HG03442 (cell line): ENCODE results near the gene SNX17.
A peak's percentile ranks its signal among the peaks of the same experiment; 100 is the strongest.

ENCODE experiments used
- ATAC-seq: cut with Tn5 transposase; IDR thresholded peaks from one replicate; pipeline ENCODE4 v1.9.1; 2021; ENCODE audit warnings: mild to moderate bottlenecking, moderate library complexity; ENCODE audit not compliant: unreplicated experiment

Gene SNX17

DNA sequence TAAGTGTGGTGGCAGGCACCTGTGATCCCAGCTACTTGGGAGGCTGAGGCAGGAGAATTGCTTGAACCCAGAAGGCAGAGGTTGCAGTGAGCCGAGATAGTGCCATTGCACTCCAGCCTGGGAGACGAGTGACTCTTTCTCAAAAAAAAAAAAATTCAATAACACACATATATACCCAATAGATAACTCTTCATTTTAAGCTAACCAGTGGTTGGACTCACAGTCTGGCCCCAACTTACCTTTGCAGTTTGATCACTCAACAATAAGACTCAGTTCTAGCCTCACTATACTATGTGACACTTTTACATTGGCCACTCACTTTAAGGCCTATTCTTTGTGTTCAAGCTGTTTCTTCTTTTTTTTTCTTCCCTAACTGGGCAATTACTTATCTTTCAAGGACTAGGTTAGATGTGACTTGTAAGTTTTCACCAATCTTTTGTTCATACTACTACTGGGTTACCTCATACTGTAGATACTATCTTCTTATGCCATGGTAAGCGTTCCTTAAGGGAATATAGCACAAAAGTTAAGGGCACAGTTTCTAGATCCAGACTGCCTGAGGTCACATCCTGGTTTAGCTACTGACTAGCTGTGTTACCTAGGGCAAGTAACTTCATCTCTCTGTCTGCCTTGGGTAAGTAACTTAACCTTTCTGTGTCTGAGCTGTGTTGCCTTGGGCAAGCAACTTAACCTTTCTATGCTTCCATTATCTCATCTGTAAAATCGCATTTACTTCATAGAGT, 7.6 kb upstream of the SNX17 start:
- no peak for ATAC-seq

DNA sequence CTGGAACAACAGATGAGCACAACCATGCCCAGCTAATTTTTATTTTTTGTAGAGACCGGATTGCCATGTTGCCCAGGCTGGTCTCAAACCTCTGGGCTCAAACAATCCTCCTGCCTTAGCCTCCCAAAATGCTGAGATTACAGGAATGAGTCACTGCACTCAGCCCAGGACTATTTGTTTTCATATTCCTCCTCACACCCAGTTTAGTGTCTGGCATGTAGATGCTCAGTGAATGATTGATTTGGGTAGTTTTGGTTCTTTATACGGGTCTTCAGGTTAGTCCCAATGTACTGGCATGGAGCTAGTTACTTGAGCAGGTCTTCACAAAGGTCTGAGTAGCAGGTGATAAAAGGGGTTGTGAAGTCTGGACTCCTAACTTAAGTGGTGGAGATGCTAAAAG, 6.5 kb upstream of the SNX17 start:
- no peak for ATAC-seq

DNA sequence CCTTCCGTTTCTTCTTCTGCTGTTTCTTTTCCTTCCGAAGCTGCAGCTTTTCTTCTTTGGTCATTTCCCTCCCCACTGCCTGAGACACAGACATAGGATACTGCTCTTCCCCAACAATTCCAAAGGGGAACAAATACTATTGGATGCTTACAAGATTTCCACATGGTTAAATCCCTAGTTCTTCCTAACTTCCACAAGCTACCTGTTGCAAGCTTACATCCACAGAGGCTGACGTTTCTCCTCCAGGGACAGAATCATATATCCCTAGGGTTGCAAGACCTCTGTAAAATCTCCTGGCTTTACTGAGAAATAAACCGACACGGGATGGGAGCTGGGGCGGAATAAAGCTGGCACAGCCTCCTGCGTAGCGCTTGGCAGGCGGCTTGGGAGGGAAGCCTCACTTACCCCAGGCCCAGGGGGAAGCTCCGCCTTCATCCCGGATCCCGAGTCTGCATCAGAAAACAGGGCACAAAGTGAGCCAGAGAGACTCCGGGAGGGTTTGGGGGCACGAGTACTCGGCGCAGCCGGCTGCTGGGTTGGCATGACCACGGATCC, 868 bp upstream of the SNX17 start:
- ATAC-seq = no peak

DNA sequence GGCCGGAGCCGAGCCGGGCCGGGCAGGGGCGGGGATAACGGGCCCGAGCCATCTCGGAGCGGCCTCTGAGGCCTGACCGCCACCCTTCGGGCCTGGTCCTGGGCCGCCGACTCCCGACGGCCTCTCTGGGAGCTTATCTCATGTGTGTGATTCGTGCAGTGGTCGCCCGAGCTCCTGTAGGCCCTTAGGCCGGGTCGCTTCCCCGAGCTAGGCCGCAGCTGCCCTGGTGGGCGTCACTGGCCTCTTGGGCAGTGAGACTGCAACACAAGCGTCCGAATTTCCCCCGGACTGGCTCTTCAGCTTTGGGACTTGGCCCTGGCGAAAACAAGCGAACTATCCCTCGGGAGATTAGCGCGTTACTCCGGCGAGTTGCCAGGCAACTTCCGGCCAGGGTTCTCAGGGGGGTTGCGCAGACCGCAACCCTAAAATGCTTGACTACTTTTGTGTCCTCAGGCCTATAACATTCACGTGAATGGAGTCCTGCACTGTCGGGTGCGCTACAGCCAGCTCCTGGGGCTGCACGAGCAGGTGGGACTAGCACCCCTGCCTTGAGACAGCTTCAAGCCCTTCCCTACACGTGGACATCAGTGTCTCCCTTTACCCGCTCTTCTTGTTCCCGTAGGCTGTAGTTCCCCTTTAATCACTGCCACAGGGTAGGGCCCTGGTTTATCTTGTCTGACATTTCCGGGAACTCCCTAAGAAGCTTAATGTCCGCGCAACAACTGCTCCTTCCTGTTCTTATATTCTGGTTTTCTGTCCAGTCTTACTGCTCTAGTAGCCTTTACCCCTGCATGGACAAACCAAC, 602 bp downstream of the SNX17 start:
- ATAC-seq = no peak

DNA sequence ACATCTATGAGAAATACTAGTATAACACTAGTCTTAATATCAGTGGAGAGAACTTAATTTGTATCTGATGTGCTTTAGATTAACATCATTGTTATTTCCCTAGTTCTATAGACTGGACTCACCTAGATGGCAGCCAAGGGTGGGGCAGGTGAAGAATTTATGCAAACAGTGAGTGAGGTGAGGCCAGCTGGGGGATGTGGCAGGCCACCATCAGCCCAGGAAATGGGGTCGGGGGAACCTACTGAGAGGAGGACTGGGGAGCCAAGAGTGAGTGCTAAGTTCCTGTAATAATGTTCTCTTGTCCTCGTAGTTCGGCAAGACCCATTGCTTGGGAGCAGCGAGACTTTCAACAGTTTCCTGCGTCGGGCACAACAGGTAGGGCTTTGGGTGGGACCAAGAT, 2.5 kb downstream of the SNX17 start:
- ATAC-seq = no peak

DNA sequence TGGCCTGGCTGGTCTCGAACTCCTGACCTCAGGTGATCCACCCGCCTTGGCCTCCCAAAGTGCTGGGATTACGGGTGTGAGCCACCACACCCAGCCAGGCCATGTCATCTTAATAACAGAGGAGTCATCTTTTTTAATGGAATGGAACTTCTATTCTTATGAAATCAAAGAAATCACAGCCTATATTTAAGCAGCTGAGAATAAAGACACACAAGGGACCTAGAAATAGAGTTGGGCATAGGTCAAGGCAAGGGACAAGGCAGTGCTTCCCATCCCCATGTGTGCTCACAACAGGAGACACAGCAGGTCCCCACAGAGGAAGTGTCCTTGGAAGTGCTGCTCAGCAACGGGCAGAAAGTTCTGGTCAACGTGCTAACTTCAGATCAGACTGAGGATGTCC, 3.2 kb downstream of the SNX17 start:
- no peak for ATAC-seq

DNA sequence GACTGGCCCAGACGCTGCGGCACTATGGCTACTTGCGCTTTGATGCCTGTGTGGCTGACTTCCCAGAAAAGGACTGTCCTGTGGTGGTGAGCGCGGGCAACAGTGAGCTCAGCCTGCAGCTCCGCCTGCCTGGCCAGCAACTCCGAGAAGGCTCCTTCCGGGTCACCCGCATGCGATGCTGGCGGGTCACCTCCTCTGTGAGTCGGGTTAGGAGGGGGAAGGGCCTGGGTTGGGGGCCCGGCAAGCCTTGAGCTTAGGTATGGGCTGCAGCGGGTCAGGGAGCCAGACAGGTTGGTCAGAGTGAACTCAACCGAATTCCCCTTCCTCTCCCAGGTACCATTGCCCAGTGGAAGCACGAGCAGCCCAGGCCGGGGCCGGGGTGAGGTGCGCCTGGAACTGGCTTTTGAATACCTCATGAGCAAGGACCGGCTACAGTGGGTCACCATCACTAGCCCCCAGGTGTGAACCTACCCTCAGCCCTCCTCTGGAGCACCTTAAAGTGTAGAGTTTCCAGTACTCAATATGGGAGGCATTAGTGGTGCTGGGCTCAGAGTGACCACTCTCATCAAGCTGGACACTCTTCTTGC, 5.2 kb downstream of the SNX17 start:
- no peak for ATAC-seq

DNA sequence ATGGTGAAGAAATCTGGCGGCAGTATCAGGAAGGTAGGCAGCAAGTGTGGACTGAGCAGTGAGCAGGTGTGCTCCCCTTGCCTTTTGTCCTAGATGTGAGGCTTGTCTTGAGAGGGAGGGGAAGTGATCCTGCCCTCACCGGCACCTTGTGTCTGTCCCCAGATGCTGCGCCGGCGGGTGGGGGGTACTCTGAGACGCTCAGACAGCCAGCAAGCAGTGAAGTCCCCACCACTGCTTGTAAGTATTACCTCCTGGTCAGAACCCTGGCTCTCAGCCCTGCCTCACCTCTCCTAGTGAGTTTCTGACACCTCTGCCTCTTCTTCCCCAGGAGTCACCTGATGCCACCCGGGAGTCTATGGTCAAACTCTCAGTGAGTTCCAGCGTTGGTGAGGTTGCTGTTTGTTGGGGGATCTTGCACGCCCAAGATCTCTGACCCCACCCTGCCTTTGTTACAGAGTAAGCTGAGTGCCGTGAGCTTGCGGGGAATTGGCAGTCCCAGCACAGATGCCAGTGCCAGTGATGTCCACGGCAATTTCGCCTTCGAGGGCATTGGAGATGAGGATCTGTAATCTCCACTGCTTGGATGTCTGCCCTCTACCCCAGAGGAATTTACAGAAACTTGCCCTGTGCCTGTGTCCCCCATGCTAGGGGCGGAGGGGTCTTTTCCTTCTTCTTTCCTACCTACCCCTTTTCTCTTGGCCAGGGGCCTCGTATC, 5.9 kb downstream of the SNX17 start:
- no peak for ATAC-seq

DNA sequence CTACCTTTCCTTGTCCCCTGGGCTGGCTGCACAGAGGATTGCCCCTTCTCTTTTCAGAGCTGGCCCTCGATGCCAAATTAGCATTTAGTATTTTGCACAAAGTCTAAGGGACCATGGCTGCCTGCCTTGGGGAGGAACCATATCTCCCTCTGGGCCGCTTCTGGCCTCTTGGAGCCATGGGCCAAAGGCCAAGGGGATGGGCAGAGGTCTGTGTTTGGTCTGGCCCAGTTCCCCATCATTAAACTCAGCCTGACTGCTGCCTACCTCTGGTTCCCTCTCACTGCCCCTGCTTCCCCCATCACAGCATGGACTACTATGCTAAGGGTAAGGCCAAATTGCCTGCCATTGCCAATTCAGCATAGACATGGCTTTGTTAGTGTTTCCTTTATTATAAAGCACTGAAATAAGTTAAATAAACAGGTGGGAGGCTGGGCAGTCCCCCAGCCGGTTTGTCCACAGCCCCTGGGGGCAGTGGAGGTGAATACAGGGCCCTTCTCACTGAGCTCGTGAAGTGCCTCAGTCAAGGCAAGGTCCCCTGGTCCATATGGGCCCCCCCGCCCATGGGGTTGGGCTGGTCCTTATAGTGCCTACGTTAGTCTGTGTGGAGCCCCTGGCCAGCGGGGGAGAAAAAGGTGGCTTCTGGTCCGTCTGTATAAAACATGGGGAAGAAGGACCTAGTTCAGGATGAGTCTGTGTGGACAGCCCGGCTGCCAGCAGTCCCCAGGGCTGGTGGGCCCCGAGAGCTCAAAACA, 6.6 kb downstream of the SNX17 start:
- no peak for ATAC-seq

DNA sequence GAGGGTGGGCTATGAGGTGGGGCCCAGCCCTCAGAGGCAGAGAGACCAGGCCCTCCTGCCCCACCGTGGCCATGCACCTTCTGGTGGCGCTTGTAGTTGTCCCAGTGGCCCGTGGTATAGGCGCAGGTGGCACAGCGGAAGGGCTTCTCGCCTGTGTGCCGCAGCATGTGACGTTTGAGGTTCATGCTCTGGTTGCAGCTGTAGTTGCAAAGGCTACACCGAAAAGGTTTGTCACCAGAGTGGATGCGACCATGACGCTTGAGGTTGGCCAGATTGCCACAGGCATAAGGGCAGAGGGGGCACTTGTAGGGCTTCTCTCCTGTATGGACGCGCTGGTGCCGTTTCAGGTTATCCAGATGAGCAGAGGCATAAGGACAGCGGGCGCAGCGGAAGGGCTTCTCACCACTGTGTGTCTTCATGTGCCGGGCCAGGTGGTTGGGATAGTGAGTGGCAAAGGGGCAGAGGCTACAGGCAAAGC, 7.2 kb downstream of the SNX17 start:
- no peak for ATAC-seq

DNA sequence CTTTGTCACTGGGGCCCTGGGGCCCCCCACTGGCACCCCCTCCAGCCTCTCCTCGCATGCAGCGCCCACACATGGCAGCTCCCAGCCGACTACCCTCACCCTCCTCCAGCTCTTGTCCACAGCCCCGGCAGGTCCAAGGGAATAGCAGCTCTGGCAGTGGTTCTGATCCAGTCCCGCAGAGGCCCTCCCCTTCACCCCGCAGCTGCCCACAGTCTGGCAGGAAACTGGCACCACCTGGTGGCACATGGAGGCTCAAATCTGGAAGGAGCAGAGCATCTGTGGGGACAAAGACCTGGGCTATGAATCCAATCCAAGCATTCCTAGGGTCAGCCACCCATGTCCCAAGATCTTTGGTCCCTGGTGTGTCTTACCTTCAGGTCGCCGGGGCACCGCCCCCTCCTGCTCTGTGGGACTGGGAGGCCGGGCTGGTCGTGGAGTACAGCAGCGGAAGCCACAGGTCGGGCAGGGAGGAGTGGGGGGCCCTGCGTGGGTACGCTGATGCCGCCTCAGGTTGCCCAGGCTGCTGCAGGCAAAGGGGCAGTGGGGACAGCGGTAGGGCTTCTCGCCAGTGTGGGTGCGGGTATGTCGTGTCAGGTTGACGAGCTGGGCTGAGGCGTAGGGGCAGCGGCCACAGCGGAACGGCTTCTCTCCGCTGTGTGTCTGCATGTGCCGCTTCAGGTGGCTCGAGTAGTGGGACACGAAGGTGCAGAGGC, 7.8 kb downstream of the SNX17 start:
- no peak for ATAC-seq

DNA sequence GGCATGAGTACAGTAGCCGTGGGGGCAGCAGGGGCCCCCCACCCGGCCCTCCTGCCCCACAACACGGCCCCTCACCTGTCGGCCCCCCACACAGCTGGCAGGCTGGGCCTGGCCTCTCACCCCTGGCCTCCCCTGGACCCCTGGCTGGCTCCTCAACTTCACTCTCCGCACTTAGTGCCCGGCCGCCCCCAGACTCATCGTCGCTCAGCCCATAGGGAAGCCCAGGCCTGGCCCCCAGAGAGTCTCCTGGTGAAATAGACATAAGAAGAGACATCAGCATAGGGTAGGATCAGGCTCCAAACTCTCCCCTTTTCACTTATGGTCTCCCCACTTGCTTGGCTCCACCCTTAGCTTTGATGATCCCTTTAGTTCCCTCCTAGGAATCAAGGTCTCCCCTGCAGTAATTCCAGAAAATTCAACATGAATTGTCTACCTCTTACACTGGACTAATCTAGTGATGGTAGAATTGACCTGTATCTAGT, 8.4 kb downstream of the SNX17 start:
- no peak for ATAC-seq

DNA sequence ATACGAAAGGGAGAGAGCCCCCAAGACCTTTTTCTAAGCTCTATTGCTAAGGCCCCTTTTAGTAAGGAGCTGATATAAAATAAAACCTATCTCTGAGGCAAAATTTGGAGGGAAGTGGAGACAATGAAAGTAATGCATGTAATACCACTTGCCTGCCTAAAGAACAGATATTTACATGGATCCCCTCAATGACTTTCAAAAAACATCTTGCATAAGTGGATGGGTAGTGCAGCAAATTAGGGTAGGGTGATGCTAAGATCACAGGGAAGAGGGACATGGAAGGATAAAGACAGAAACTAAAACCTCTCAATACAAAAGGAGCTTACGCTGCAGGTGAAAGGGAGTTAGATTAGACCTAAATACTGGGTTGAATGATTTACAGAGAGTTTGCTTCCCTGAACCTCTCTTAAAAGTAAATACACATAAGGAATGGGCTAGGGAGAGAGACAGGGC, 9.0 kb downstream of the SNX17 start:
- no peak for ATAC-seq

DNA sequence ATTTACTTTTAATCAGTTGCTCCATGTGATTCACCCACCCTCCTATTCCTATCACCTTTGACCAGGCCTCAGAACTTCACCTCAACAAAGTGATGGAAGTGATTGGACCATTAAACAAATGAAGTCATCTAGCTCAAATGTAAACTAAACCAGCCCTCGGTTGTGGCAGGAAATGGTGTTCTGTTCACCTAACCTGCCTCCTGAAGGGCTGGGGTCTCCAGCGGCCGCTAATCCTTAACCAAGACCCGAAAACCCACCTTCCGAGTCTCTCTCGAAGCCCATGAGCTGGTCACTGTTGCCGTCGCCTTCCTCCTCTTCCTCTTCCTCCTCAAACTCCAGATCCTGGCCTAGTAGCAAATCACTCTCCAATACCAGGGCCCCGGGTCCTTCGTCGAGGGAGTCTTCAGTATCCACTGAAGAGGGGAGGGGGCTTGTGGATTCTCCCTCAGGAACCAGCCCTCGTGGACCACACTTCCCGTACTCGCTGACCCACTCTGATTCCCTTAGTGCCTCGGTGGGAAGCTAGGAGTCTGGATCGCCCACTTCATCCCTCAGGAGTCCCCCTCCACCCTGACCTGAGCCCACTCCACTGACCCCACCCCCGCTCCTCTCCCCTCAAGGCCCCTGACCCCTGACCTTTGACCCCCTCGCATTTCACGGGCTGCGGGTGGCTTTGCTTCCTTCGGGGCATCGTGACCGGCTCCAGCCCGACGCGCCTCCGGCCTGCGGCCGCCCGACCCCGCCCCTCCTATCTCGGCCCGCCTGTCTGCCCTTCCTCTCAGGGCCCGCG, 9.6 kb downstream of the SNX17 start:
- peak; percentile 22 for ATAC-seq

DNA sequence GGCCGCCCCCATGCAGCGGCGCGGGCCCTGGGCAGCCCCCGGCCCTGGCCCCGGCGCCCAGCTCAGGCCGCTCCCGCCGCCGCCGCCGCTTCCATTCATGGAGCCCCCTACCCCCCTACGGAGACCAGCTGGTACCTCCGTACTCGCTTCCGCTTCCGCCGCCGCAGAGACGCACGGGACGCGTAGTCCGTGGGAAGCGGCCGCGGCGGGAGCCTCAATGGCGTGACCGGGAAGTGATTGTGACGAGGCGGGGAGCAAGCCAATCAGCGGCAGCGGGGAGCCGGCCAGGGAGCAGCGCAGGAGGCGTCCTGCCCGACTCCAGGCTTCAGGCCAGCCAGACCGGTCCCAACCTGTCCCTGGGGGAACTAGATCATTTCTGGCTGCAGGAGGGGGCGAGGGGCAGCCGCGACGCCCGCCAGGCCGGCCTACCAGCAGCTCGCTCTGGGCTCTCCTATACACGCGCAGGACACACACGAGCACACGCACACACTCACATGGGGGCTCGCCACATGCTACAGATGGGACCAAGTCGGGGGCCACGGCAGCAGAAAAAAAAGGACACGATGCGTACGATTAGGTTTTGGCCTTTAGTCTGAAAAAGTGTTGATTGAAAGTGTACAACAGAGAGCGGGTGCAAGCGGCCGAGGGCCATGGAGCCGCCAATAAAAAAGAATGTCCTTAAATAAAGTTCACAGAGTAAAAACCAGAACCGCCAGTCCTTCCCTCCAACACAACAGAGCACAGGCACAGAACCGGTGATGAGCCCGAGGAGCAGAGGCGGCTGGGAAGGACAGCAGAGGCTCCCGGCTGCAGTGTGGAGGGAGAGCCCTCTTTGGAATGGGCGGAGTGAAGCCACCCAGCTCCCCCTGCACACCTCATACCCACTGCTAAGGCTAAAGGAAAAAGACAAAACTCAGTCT, 10.5 kb downstream of the SNX17 start, which contains the start of gene ZNF513:
ZNF513 (minus strand) TSS at position 109 of the 920 bp plus-strand sequence. CDS start 208 bp downstream, outside the sequence.
- ATAC-seq = peak; percentile 84

DNA sequence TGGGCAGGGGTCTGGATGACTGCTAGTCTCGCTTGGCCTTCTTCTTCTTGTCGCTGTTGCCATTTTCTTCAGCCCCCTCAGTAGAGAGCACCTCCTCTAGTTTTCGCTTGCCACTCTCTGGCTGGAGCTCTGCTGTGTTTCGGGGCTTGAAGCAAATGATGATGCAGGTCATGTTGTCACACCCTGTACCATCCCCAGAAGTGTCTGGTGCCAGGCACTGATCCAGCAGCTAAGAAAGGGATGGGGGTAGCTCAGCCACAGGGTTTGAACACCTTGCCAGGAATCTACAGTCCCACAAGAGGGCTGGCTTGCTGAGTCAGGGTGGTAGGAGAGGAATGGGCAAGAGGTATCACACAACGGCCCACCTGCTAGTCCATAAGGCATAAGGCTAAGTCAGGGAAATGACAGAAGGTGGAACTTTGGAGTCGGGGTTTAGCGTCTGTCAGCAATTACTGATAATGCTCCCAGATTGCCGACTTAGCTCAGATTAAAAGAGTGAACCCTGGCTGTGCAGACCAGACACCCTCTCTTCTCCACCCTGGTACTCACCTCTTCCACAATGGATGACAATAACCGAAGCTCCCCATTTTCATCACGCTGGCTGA, 11.3 kb downstream of the SNX17 start:
- no peak for ATAC-seq
